H1 (cell line): Measurements from ENCODE around the gene KCNQ2. TPM values are rescaled to one million over a fixed set of nuclear protein-coding genes. Genes with fewer than 3 reads are reported as not detected.
A peak's percentile ranks its signal among the peaks of the same experiment; 100 is the strongest.

ENCODE experiments used
- CTCF ChIA-PET: fragments of 300-600 bp; sonication (Branson Sonifier 250); formaldehyde crosslinking; loops from one replicate; lab custom pipeline; 2021; ENCODE audit not compliant: partially characterized antibody; lab: Charles Lee
- POLR2A ChIA-PET: fragments of 300-600 bp; sonication (Branson Sonifier 250); formaldehyde crosslinking; loops from one replicate; lab custom pipeline; 2021; ENCODE audit warnings: inconsistent platforms; ENCODE audit not compliant: partially characterized antibody; lab: Charles Lee
- DNase-seq, 2 experiments: peaks; one replicate each; pipeline versions ENCODE4 v3.0.0 to v3.0.0-alpha.2; 2010 to 2022; ENCODE audit warnings: low spot score in 2 of 2, low read depth in 1 of 2, mixed read lengths in 1 of 2
- FAIRE-seq: peaks from 2 replicates; lab custom pipeline; 2011; peaks lifted over from hg19 to GRCh38; lab: Jason Lieb, UNC
- H2AFZ ChIP-seq: 2 replicates; pipeline ENCODE4 v1.8.1; 2012; ENCODE audit warnings: low read length, inconsistent platforms
- H2AK5ac ChIP-seq: 2 replicates; pipeline ENCODE4 v1.6.1; 2013; ENCODE audit warnings: low read depth, low read length
- H2BK120ac ChIP-seq: replicated peaks from 2 replicates; pipeline ENCODE3; 2013; ENCODE audit warnings: low read depth, low read length, inconsistent platforms
- H2BK12ac ChIP-seq: 2 replicates; pipeline ENCODE4 v1.6.1; 2013; ENCODE audit warnings: low read depth, low read length
- H2BK15ac ChIP-seq: 2 replicates; pipeline ENCODE4 v1.6.1; 2013; ENCODE audit warnings: low read length
- H2BK20ac ChIP-seq: 2 replicates; pipeline ENCODE4 v1.6.1; 2013; ENCODE audit warnings: low read length
- H2BK5ac ChIP-seq: 2 replicates; pipeline ENCODE4 v1.6.1; 2013; ENCODE audit warnings: low read depth, low read length
- H3K14ac ChIP-seq: 2 replicates; pipeline ENCODE4 v1.6.1; 2013; ENCODE audit warnings: inconsistent platforms; ENCODE audit not compliant: insufficient read length
- H3K18ac ChIP-seq: 2 replicates; pipeline ENCODE4 v1.6.1; 2013; ENCODE audit warnings: low read length; ENCODE audit errors: extremely low read depth
- H3K23ac ChIP-seq: 2 replicates; pipeline ENCODE4 v1.6.1; 2013; ENCODE audit warnings: inconsistent platforms; ENCODE audit not compliant: insufficient read length
- H3K23me2 ChIP-seq: 2 replicates; pipeline ENCODE4 v1.6.1; 2013; ENCODE audit warnings: low read depth, low read length
- H3K27ac ChIP-seq: 2 replicates; pipeline ENCODE4 v1.6.1; 2011; ENCODE audit warnings: low read depth, low read length, inconsistent platforms
- H3K27me3 ChIP-seq, 4 experiments: replicated peaks in 1 of 4; 1 replicate in 1 of 4; 2 replicates in 3 of 4; pipeline versions ENCODE4 v1.6.1 to v1.8.1; 2011 to 2013; ENCODE audit warnings: low read length in 3 of 4, mild to moderate bottlenecking in 3 of 4, inconsistent platforms in 2 of 4, mixed read lengths in 2 of 4, moderate library complexity in 1 of 4; ENCODE audit not compliant: control insufficient read depth in 3 of 4, insufficient read depth in 3 of 4; ENCODE audit errors: extremely low read depth in 1 of 4
- H3K36me3 ChIP-seq, 4 experiments: 2 replicates each; pipeline versions ENCODE4 v1.6.1 to v1.8.1; 2011 to 2013; ENCODE audit warnings: mild to moderate bottlenecking in 4 of 4, low read length in 3 of 4, moderate library complexity in 2 of 4, control low read depth in 1 of 4, inconsistent platforms in 1 of 4; ENCODE audit not compliant: insufficient read depth in 4 of 4, control insufficient read depth in 2 of 4
- H3K4ac ChIP-seq: replicated peaks from 2 replicates; pipeline ENCODE3; 2013; ENCODE audit warnings: low read length, low read depth, mixed read lengths, inconsistent platforms; ENCODE audit not compliant: insufficient read length
- H3K4me1 ChIP-seq, 4 experiments: replicated peaks in 1 of 4; 1 replicate in 1 of 4; 2 replicates in 3 of 4; pipeline versions ENCODE4 v1.6.1 to v1.8.1; 2011 to 2013; ENCODE audit warnings: low read length in 3 of 4, inconsistent platforms in 2 of 4, mixed read lengths in 1 of 4; ENCODE audit not compliant: insufficient read depth in 4 of 4, control insufficient read depth in 3 of 4
- H3K4me2 ChIP-seq, 2 experiments: 2 replicates each; pipeline versions ENCODE4 v1.6.1 to v1.8.1; 2011 to 2013; ENCODE audit warnings: low read depth in 2 of 2, low read length in 2 of 2, control low read depth in 1 of 2, inconsistent platforms in 1 of 2, mild to moderate bottlenecking in 1 of 2; ENCODE audit not compliant: insufficient read depth in 1 of 2
- H3K4me3 ChIP-seq, 4 experiments: fragments of 200-600, 300-600 bp in 1 of 4; sonication (generic), shearing (Covaris generic), sonication (Bioruptor Twin) in 1 of 4; 2 replicates each; pipeline versions ENCODE4 v1.5.1 to v1.8.1; 2011 to 2016; ENCODE audit warnings: low read length in 4 of 4, low read depth in 3 of 4, control low read depth in 2 of 4, inconsistent platforms in 2 of 4, mild to moderate bottlenecking in 2 of 4, mixed read lengths in 1 of 4, moderate library complexity in 1 of 4; ENCODE audit not compliant: insufficient read depth in 2 of 4; ENCODE audit errors: extremely low read depth in 1 of 4
- H3K56ac ChIP-seq: replicated peaks from 2 replicates; pipeline ENCODE3; 2013; ENCODE audit warnings: low read depth, mild to moderate bottlenecking, mixed read lengths, low read length, inconsistent platforms; ENCODE audit not compliant: insufficient read length
- H3K79me1 ChIP-seq: 2 replicates; pipeline ENCODE4 v1.6.1; 2013; ENCODE audit warnings: low read depth, low read length, control low read depth
- H3K79me2 ChIP-seq, 2 experiments: 2 replicates each; pipeline versions ENCODE4 v1.6.1 to v1.8.1; 2012 to 2013; ENCODE audit warnings: low read length in 2 of 2, mild to moderate bottlenecking in 2 of 2, inconsistent platforms in 1 of 2; ENCODE audit not compliant: insufficient read depth in 2 of 2, control insufficient read depth in 1 of 2
- H3K9ac ChIP-seq, 4 experiments: replicated peaks in 1 of 4; 1 replicate in 1 of 4; 2 replicates in 3 of 4; pipeline versions ENCODE4 v1.6.1 to v1.8.1; 2011 to 2013; ENCODE audit warnings: low read depth in 3 of 4, low read length in 3 of 4, control low read depth in 2 of 4, mild to moderate bottlenecking in 2 of 4, moderate library complexity in 2 of 4, inconsistent platforms in 1 of 4; ENCODE audit errors: extremely low read depth in 1 of 4
- H3K9me3 ChIP-seq, 2 experiments: 2 replicates each; pipeline versions ENCODE4 v1.6.1 to v1.8.1; 2012 to 2013; ENCODE audit warnings: mild to moderate bottlenecking in 2 of 2, moderate library complexity in 2 of 2, control low read depth in 1 of 2, inconsistent platforms in 1 of 2, low read depth in 1 of 2, low read length in 1 of 2, mixed read lengths in 1 of 2; ENCODE audit not compliant: insufficient read depth in 2 of 2
- H4K20me1 ChIP-seq, 2 experiments: replicated peaks in 1 of 2; 2 replicates each; pipeline versions ENCODE3 to v1.8.1; 2011 to 2013; ENCODE audit warnings: inconsistent platforms in 2 of 2, low read length in 2 of 2, mild to moderate bottlenecking in 1 of 2; ENCODE audit not compliant: insufficient read depth in 2 of 2, control insufficient read depth in 1 of 2
- H4K5ac ChIP-seq: 2 replicates; pipeline ENCODE4 v1.6.1; 2013; ENCODE audit warnings: low read length, low read depth, mixed read lengths, inconsistent platforms; ENCODE audit not compliant: insufficient read length
- H4K8ac ChIP-seq: 2 replicates; pipeline ENCODE4 v1.8.0; 2013; ENCODE audit warnings: mild to moderate bottlenecking, moderate library complexity, low read length, inconsistent platforms; ENCODE audit not compliant: insufficient read depth; ENCODE audit errors: extremely low read depth
- H4K91ac ChIP-seq: replicated peaks from 2 replicates; pipeline ENCODE3; 2013; ENCODE audit warnings: low read length, mixed read lengths, inconsistent platforms; ENCODE audit not compliant: insufficient read length
- RXRA ChIP-seq: IDR thresholded peaks from 2 replicates; pipeline ENCODE4 v1.6.1; 2011; ENCODE audit warnings: low read depth, mild to moderate bottlenecking, low read length, moderate library complexity; ENCODE audit not compliant: insufficient read depth
- TEAD4 ChIP-seq: IDR thresholded peaks from 2 replicates; pipeline ENCODE4 v1.6.1; 2012; ENCODE audit warnings: low read depth, low read length, inconsistent platforms, mixed read lengths
- YY1 ChIP-seq: IDR thresholded peaks from 2 replicates; pipeline ENCODE4 v1.6.1; 2011; ENCODE audit warnings: low read depth, mild to moderate bottlenecking, low read length
- WGBS, 2 experiments: shearing (Covaris generic) in 1 of 2; methylation state at CpG; one replicate each; pipeline versions ENCODE4 v1.1.6 to v1.1.7; 2013 to 2015; ENCODE audit warnings: low lambda C conversion rate in 2 of 2, mixed read lengths in 2 of 2, inconsistent platforms in 1 of 2, low coverage in 1 of 2, missing lambda C conversion rate in 1 of 2; ENCODE audit not compliant: insufficient replicate concordance in 2 of 2, insufficient coverage in 1 of 2, insufficient read length in 1 of 2; ENCODE audit errors: extremely low coverage in 1 of 2, missing lambda C conversion rate in 1 of 2; 5-methylcytosine and 5-hydroxymethylcytosine counted together
- polyA plus RNA-seq, 7 experiments: library from polyadenylated mRNA; depleted of rRNA in 3 of 7; stranded (reverse) in 5 of 7; unstranded in 2 of 7; fragments of >200 nt in 5 of 7; fragments of 200-250 nt in 2 of 7; gene quantifications; 1 replicate in 5 of 7; 2 replicates in 1 of 7; 4 replicates in 1 of 7; pipeline versions ENCODE4 v1.2.1 to v1.2.3, GENCODE V29; 2011 to 2013; ENCODE audit warnings: missing spikeins in 2 of 7, mixed read lengths in 2 of 7
- total RNA-seq: library from RNA; stranded (reverse); fragmentation: NEBNext Ultra II Directional; extraction: Animal tissue kit (Norgen Biotek cat#: 25700); gene quantifications from 2 replicates; pipeline ENCODE4 v1.2.1, GENCODE V29; 2021
- TF ChIP-seq, protein P1 (sequence below): IDR thresholded peaks from 2 replicates; pipeline ENCODE4 v1.6.1; 2012; ENCODE audit warnings: low read length, inconsistent platforms
- TF ChIP-seq, protein P2 (sequence below): IDR thresholded peaks from 2 replicates; pipeline ENCODE4 v1.6.1; 2011; ENCODE audit warnings: low read length, improper control_type of control experiment
- TF ChIP-seq, protein P3 (sequence below): IDR thresholded peaks from 2 replicates; pipeline ENCODE4 v1.6.1; 2012; ENCODE audit warnings: inconsistent platforms

The KCNQ2 gene
- total and polyA plus RNA-seq, 2 of the 8 experiments (the other 6 are each of a cell fraction or from before 2014, with no cell fraction given), result 82.6 to 243 TPM

DNA sequence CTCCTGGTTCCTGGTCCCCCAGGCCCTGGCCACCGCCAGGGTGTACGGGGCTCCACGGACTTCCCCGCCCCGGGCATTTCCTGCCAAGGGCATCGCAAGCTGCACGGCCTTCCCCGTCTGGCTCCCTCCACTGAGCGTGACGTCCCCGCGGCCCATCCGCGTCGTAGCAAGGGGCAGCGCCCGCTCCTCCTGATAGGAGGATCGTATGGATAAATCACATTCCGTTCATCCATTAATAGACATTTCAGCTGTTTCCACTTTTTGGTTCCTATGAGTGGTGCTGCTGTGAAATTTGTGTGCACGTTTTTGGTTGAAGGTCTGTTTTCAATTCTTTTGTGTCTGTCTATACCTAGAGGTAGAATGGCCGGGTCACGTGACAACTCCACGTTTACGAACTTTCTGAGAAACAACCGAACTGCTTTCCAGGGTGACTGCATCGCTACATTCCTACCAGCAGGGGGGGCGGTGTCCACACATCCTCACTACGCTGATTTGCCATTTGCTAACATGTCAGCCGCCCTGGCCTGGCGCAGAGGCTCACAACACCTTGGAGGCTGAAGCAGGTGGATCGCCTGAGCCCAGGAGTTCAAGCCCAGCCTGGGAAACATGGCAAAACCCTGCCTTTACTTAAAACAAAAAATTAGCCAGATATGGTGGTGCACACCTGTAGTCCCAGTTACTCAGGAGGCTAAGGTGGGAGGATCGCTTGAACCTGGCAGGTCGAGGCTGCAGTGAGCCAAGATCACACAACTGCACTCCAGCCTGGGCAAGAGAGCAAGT is 37.7 kb downstream of the KCNQ2 start:
- CTCF ChIA-PET, result interaction anchor here (0.7 to 1.6 kb wide), 6 partner anchors 9 to 118 kb away, joined by 3 to 7 read pairs (median 3); no protein-coding TSS in a partner anchor
- no peaks in the 10 kb centered on the region; a peak in 1 of 8 replicates for H3K36me3 ChIP-seq
- no peak for TF ChIP-seq RXRA
- TF ChIP-seq, protein P1, sequence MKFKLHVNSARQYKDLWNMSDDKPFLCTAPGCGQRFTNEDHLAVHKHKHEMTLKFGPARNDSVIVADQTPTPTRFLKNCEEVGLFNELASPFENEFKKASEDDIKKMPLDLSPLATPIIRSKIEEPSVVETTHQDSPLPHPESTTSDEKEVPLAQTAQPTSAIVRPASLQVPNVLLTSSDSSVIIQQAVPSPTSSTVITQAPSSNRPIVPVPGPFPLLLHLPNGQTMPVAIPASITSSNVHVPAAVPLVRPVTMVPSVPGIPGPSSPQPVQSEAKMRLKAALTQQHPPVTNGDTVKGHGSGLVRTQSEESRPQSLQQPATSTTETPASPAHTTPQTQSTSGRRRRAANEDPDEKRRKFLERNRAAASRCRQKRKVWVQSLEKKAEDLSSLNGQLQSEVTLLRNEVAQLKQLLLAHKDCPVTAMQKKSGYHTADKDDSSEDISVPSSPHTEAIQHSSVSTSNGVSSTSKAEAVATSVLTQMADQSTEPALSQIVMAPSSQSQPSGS, result peak; percentile 84; the same call in 1 of the 2 replicates
- TF ChIP-seq, protein P2, sequence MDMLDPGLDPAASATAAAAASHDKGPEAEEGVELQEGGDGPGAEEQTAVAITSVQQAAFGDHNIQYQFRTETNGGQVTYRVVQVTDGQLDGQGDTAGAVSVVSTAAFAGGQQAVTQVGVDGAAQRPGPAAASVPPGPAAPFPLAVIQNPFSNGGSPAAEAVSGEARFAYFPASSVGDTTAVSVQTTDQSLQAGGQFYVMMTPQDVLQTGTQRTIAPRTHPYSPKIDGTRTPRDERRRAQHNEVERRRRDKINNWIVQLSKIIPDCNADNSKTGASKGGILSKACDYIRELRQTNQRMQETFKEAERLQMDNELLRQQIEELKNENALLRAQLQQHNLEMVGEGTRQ, result peak; percentile 89
- peak; percentile 73 for TF ChIP-seq YY1
- TF ChIP-seq, protein P3, sequence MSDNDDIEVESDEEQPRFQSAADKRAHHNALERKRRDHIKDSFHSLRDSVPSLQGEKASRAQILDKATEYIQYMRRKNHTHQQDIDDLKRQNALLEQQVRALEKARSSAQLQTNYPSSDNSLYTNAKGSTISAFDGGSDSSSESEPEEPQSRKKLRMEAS, result peak; percentile 77
- TF ChIP-seq TEAD4, result peak; percentile 100

More for the DNA sequence above, 37.7 kb downstream of the KCNQ2 start:
- H2BK12ac ChIP-seq, result peak overlapping the region; percentile 84
- peak overlapping the region; percentile 27 for H3K4ac ChIP-seq
- H3K9me3 ChIP-seq, result no peaks in the 10 kb centered on the region
- H3K9ac ChIP-seq, result no peak overlapping the region; a peak in 1 of 7 replicates
- H2BK15ac ChIP-seq, result 0 out of 2 replicates have a peak overlapping the region, but pooled peaks have one; percentile 18
- peak overlapping the region; percentile 88 for H4K8ac ChIP-seq
- no peak overlapping the region for H2AK5ac ChIP-seq
- no peak overlapping the region for H3K56ac ChIP-seq
- H3K79me1 ChIP-seq, result no peaks in the 10 kb centered on the region; the same call in 1 of the 2 replicates
- peak; percentile 97 for FAIRE-seq
- H3K4me3 ChIP-seq, result no peak overlapping the region
- no peak overlapping the region for H2AFZ ChIP-seq
- H3K23ac ChIP-seq, result no peak overlapping the region
- 0 out of 2 replicates have a peak overlapping the region, but pooled peaks have one; percentile 66 for H2BK20ac ChIP-seq
- 57% methylated on average over 31 of the region's 33 CpGs; no CpG with 5 or more reads in 1 of the 2 experiments for WGBS, 2 experiments
- peak overlapping the region; percentile 94 for H4K91ac ChIP-seq
- H4K20me1 ChIP-seq, result no peaks in the 10 kb centered on the region
- no peak overlapping the region for H2BK120ac ChIP-seq
- peak; percentile 80 to 96 for DNase-seq
- peak overlapping the region; percentile 38; the same call in 1 of the 2 replicates for H2BK5ac ChIP-seq
- no peaks in the 10 kb centered on the region for H3K23me2 ChIP-seq
- no peak overlapping the region for H3K4me2 ChIP-seq
- no peaks in the 10 kb centered on the region for H3K27me3 ChIP-seq
- POLR2A ChIA-PET, result no interaction called here
- no peaks in the 10 kb centered on the region for H3K79me2 ChIP-seq
- peak overlapping the region; percentile 41 for H4K5ac ChIP-seq
- no peak overlapping the region for H3K27ac ChIP-seq
- H3K18ac ChIP-seq, result no peak overlapping the region
- no peak overlapping the region for H3K14ac ChIP-seq
- H3K4me1 ChIP-seq, result peaks cover 0 to 13% (median 5%) of the 10 kb centered on the region in 4 experiments; a peak in 5 of 7 replicates
